GM12801 (cell line): ENCODE data around the gene PDCD1.

Experiments used
- CTCF ChIP-seq: IDR thresholded peaks from one replicate; pipeline ENCODE4 v1.5.1; 2011; ENCODE audit warnings: control low read depth; ENCODE audit not compliant: insufficient read length; ENCODE audit errors: extremely low read depth

PDCD1 gene

GRCh38 chr2:241822264-241822623, 36.5 kb downstream of the PDCD1 start:
- TF ChIP-seq CTCF, result no peak

GRCh38 chr2:241821460-241822263, 37.0 kb downstream of the PDCD1 start:
- no peak for TF ChIP-seq CTCF

DNA sequence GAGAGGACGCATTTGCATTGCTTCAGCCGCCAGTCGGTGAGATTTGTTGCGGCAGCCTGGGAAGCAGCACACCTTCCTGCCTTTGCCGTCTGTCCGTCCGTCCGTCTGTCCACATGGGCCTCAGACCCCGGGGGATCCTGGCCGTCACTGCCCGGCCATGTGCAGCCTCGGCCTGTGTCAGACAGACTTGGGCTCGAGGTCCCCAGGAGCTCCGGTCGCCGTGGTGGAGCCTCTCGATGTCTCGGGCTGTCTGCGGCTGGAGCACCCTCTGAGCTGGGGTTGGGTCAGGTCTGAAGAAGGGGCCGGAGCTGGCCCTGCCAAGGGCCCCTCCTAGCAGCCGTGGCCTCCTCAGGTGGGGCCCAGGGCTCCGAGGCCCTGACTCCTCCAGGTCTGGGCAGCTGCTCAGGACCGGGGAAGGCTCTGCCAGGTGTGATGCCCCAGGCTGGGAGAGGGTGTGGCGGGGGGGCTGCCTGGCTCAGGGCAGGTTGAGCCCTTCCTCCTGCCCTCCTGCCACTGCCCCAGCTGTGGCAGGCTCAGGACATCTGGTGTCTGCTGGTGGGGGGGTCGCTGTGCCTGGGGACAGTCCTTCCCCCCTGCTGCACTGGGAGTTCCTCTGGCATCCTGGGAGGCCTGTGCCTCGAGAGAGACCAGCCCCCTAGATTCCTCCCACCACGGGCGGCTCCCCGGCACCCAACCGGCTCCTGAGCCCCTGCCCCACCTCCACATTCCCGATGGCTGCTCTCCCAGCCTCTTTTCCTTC, 37.9 kb downstream of the PDCD1 start:
- no peak for TF ChIP-seq CTCF

DNA sequence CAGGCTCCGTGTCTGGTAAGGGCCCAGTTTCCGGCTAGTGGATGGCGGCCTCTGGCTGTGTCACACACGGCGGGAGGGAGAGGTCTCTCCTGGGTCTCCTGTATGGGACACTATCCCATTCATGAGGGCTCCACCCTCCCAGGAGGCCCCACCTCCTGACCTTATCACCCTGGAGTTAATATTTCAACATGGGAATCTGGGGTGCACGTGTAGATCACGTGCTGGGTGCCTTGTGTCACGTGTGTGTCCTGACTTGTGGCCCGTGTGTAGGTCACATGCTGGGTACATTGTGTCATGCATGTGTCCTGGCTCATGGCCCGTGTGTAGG, 39.8 kb downstream of the PDCD1 start:
- TF ChIP-seq CTCF, result no peak

DNA sequence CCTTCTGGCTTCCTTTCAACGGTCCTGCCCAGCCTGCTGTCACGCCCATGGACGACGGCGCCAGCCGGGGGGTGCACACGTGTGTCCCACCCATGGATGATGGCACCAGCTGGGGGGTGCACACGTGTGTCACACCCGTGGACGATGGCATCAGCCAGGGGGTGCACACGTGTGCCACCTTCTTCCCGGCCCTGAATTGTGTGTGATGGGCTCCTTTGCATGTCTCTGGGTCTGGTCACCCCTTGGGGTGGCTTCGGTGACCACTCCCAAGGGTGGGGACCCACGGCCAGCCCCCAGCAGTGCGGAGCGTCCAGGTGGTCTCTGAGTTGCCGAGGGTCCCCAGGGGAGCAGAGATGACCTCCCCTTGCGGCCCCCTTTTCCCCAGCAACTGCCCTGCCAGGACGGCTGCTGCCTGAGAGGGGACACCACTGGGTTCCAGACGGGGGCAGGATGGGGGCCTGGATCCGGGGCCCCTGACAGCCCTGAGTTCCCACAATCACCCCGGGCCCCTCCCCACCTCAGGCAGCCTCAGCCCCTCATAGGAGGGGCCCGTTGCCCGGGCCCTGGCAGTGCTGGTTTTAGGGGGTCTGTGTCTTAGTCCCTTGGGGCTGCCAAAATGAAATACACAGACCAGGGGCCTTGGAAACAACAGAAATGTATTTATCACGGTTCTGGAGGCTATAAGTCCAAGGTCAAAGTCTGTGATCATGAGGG, 40.3 kb downstream of the PDCD1 start:
- TF ChIP-seq CTCF, result no peak

DNA sequence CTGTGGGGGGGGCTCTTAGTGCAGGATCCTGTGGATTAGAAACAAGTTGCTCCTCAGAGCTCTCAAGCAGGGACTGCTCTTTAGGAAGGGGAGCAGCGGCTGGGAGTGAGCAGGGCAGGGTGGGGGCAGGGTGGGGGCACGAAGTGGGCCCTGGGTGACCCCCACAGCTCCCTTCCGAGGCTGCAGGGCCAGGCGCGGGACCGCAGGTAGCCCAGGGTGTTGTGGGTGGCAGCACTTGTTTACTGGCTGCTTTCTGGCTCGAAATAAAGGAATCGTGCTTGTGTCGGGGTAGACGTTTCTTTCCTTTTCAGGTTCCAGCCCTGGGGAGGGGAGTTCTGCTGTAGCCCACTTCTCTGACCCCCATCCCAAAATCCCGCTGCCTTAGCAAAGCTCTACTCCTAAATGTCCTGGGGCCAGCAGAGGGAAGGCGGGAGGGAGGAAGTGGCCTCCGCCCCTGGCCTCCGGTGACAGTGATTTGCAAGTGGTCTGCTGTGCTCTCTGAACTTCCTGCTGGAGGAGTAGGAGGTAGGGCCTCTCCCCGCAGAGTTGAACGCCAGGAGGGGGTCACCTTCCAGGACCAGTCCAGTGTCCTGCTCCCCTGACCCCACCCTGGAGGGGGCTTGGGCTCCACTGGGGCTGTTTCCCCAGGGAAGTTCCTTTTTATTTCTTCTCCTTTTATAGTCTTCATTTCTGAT, 41.4 kb downstream of the PDCD1 start:
- TF ChIP-seq CTCF, result no peak
